Mucosa of descending colon (tissue), 3 donors: Measurements from ENCODE around the gene WDR45B. TPM values are rescaled to one million over a fixed set of nuclear protein-coding genes. Genes with fewer than 3 reads are reported as not detected.
"Not testable (repeated sequence)": the region's sequence is repeated elsewhere in the genome, so short reads cannot be mapped to it uniquely, and the experiment has no call there.

ENCODE experiments used
- ATAC-seq: fragments of 200-7000 bp; cut with Tn5 transposase; one replicate; pipeline ENCODE4 v1.9.1; 2020; ENCODE audit warnings: mild to moderate bottlenecking, moderate library complexity
- DNase-seq, 3 donors: peaks; one replicate each; pipeline ENCODE4 v3.0.0-alpha.2; 2020
- H3K36me3 ChIP-seq: fragments of 200-600 bp; one replicate; pipeline ENCODE4 v1.8.0; 2021; ENCODE audit warnings: low read depth, mild to moderate bottlenecking
- H3K4me1 ChIP-seq: fragments of 200-600 bp; one replicate; pipeline ENCODE4 v1.8.0; 2021; ENCODE audit warnings: low read depth, mild to moderate bottlenecking
- H3K4me3 ChIP-seq: fragments of 200-600 bp; one replicate; pipeline ENCODE4 v1.8.0; 2021; ENCODE audit warnings: mild to moderate bottlenecking
- H3K9me3 ChIP-seq: fragments of 200-600 bp; one replicate; pipeline ENCODE4 v1.8.0; 2021; ENCODE audit warnings: mild to moderate bottlenecking
- intact Hi-C, 2 donors: fragments of 100-400 bp; cut with DNase I in 1 of 2; cut with micrococcal nuclease in 1 of 2; formaldehyde crosslinking; loops; one replicate each; pipeline versions ENCODE4 v1.11.0 to v1.11.1; 2022; cut with DNase I, micrococcal nuclease
- total RNA-seq, 3 donors: library from RNA; stranded (reverse); fragmentation: NEBNext Ultra II Directional in 2 of 3; extraction: Animal tissue kit (Norgen Biotek cat#: 25700) in 2 of 3; gene quantifications; one replicate each; pipeline versions ENCODE4 v1.2.1 to v1.2.4, GENCODE V29; 2021 to 2023
- TF ChIP-seq, protein P1 (sequence below): fragments of 200-600 bp; IDR thresholded peaks from one replicate; pipeline ENCODE4 v1.8.0; 2022; ENCODE audit warnings: antibody characterized with exemption, mild to moderate bottlenecking
- donor health status: DM: no; HTN: no; CAD: no; lungs with moderate emphysema.
- donor health status: DM: no; HTN: no; CAD: no.
- donor health status: DM: no; HTN: yes; CAD: no.

Gene WDR45B
- total RNA-seq, 3 donors from 2014 or later, result 69.0 to 76.0 (median 74.4) TPM

DNA sequence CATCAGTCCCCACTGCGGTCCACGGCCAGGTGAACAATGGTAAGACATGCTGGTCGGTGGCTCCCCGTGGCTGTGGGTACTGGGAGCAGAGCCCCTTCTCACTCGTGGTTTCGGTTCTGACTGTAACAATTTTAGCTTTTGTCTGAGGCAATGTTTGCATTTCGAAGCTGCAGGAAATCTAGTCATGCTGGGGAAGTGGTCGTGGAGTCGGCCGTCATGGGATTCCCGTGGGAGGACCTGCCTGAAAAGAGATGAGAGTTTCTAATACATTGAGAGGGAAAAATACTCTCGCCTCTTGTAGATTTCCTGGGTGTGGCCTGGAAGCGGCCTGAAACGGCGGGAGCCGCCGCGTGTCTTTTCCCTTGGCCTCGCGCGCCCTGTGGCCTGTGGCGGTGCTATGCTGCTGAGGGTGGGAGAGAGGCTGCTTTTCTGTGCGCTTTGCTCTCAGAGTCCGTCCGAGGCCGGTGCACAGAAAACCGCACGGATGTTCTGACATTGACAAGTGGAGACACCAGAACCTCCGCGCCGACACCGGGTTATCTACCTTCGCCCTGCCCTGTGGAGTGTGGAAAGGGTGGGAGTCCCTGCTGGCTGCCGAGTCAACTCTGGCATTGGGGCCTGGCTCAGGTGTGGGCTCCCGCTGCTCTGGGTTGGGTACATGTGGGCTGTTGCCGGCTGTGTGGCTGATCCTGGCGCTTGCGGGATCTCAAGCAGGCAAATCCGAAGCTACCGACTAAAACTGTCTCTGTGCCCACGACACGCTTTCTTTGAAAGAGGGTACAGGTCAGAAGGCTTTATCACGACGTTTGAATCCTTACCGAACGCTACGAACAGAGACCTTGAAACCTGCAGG lies 60.8 kb downstream of the WDR45B start:
- TF ChIP-seq, protein P1, sequence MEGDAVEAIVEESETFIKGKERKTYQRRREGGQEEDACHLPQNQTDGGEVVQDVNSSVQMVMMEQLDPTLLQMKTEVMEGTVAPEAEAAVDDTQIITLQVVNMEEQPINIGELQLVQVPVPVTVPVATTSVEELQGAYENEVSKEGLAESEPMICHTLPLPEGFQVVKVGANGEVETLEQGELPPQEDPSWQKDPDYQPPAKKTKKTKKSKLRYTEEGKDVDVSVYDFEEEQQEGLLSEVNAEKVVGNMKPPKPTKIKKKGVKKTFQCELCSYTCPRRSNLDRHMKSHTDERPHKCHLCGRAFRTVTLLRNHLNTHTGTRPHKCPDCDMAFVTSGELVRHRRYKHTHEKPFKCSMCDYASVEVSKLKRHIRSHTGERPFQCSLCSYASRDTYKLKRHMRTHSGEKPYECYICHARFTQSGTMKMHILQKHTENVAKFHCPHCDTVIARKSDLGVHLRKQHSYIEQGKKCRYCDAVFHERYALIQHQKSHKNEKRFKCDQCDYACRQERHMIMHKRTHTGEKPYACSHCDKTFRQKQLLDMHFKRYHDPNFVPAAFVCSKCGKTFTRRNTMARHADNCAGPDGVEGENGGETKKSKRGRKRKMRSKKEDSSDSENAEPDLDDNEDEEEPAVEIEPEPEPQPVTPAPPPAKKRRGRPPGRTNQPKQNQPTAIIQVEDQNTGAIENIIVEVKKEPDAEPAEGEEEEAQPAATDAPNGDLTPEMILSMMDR, result no peak
- no peaks in the 10 kb centered on the region for H3K9me3 ChIP-seq
- ATAC-seq (no peak), DNase-seq (peak in 1 of 3 donors; percentile 51)
- H3K36me3 ChIP-seq, result no peaks in the 10 kb centered on the region
- intact Hi-C loops, result no loop called here
- H3K4me3 ChIP-seq, result no peak overlapping the region
- H3K4me1 ChIP-seq, result peaks cover 15% of the 10 kb centered on the region

DNA sequence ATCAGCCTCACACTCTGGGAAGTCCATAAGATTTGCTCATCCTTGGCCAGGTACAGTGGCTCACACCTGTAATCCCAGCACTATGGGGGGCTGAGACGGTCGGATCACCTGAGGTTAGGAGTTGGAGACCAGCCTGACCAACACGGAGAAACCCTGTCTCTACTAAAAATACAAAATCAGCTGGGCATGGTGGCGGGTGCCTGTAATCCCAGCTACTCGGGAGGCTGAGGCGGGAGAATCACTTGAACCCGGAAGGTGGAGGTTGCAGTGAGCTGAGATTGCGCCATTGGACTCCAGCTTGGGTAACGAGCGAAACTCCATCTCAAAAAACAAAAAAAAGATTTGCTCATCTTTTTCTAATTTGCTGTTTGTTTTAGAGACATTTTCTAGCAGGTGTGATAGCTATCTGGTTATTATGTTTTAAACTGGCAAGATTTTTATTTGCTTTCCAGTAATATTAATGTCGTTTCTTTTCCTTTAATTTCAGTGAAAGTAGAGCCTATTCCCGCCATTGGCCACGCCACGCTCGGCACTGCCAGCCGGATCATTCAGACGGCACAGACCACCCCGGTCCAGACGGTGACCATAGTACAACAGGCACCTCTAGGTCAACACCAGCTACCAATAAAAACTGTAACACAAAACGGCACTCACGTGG lies 61.5 kb downstream of the WDR45B start:
- TF ChIP-seq, protein P1, result no peak
- intact Hi-C loops, result no loop called here
- H3K4me3 ChIP-seq, result no peak overlapping the region
- H3K36me3 ChIP-seq, result no peaks in the 10 kb centered on the region
- peaks cover 8% of the 10 kb centered on the region for H3K4me1 ChIP-seq
- DNase-seq (peak in 1 of 3 donors; percentile 17), ATAC-seq (no peak)
- no peaks in the 10 kb centered on the region for H3K9me3 ChIP-seq

DNA sequence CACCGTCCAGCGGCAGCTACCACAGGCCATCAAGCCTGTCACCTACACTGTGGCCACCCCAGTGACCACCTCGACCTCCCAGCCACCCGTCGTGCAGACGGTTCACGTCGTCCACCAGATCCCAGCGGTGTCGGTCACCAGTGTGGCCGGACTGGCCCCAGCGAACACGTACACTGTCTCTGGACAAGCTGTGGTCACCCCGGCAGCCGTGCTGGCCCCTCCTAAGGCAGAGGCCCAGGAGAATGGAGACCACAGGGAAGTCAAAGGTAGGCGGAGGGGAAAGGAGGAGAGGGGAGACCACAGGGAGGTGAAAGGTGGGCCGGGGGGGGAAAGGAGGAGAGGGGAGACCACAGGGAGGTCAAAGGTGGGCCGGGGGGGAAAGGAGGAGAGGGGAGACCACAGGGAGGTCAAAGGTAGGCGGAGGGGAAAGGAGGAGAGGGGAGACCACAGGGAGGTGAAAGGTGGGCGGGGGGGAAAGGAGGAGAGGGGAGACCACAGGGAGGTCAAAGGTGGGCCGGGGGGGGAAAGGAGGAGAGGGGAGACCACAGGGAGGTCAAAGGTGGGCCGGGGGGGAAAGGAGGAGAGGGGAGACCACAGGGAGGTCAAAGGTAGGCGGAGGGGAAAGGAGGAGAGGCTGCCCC lies 62.2 kb downstream of the WDR45B start:
- intact Hi-C loops, H3K4me1 ChIP-seq, H3K4me3 ChIP-seq, ATAC-seq, H3K9me3 ChIP-seq, H3K36me3 ChIP-seq: not testable (repeated sequence)
- DNase-seq, result peak in 1 of 3 donors; percentile 57

DNA sequence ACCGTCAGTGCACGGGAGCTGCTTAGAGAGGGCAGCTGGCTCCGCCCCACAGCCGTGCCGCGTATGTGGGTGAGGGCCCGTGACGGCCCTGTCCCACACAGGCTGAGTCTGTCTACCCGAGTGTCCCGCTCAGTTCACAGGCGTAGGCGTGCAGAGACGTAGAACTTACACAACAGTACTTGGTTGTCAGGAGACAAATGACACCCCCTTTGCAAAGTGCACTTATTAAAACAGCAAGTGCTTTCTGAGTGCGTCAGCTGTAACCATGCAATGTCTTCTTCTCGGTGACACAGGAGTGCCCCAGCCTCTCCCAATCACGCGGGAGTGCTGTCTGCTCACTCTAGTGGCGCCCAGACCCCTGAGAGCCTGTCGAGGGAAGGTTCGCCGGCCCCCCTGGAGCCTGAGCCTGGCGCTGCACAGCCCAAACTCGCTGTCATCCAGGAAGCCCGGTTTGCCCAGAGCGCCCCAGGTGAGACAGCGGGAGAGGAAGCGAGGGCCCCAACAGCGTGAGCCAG lies 64.5 kb downstream of the WDR45B start:
- H3K9me3 ChIP-seq, result no peaks in the 10 kb centered on the region
- ATAC-seq, result peak; percentile 17
- TF ChIP-seq, protein P1, result no peak
- no peak for DNase-seq
- no peaks in the 10 kb centered on the region for H3K36me3 ChIP-seq
- H3K4me3 ChIP-seq, result no peak overlapping the region
- intact Hi-C loops, result no loop called here
- no peaks in the 10 kb centered on the region for H3K4me1 ChIP-seq

DNA sequence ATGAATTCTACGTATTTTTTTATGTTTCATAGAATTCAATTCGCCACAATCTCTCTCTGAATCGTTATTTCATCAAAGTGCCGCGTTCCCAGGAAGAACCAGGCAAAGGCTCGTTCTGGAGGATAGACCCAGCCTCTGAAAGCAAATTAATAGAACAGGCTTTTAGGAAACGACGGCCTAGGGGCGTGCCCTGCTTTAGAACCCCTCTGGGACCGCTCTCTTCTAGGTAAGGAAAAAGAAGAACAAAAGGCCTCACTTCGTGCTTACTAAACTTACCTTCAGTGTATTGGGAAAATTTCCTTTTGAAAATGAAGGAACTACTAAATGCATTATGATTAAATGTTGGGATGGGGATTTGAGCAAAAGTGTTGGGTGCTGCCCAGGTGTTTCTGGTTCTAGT lies 65.5 kb downstream of the WDR45B start:
- Histone ChIP-seq H3K4me3 (no peak overlapping the region), H3K4me1 (peaks cover under 1% of the 10 kb centered on the region), H3K9me3 (no peaks in the 10 kb centered on the region), H3K36me3 (no peaks in the 10 kb centered on the region)
- ATAC-seq (no peak), DNase-seq (no peak)
- TF ChIP-seq, protein P1, result no peak
- intact Hi-C loops, result no loop called here

DNA sequence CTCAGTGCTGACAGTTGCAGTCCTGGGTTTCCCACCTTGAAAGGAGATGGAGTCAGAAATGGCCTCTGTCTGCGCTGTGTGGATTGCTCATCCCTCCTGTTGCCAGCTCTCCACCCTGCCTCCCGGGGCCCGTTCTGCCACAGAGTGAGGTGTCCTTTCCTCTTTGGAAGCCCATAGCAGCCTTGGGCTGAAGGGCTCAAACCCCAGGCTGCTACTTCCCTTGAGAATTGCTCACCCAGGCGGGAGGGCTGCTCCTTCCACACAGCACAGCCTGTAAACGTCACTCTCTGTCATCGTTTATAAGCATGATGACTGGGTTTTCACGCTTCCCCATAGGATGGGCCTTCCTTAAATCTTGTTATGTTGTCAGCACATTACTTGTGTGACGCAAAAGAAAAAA lies 66.0 kb downstream of the WDR45B start:
- TF ChIP-seq, protein P1, result no peak
- intact Hi-C loops, result no loop called here
- peaks cover 6% of the 10 kb centered on the region for H3K4me1 ChIP-seq
- no peak overlapping the region for H3K4me3 ChIP-seq
- H3K36me3 ChIP-seq, result no peaks in the 10 kb centered on the region
- no peak for ATAC-seq
- no peaks in the 10 kb centered on the region for H3K9me3 ChIP-seq
- no peak for DNase-seq

DNA sequence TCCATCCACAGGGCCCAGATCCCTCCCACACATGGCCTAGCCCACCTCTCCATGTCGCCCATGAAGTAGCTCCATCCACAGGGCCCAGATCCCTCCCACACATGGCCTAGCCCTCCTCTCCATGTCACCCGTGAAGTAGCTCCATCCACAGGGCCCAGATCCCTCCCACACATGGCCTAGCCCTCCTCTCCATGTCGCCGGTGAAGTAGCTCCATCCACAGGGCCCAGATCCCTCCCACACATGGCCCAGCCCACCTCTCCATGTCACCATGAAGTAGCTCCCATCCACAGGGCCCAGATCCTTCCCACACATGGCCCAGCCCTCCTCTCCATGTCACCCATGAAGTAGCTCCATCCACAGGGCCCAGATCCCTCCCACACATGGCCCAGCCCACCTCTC lies 68.3 kb downstream of the WDR45B start:
- DNase-seq, intact Hi-C loops, H3K4me3 ChIP-seq, H3K36me3 ChIP-seq, ATAC-seq, H3K9me3 ChIP-seq: not testable (repeated sequence)
- peaks cover 12% of the 10 kb centered on the region for H3K4me1 ChIP-seq
